BLaER1 treated with 17β-estradiol and CSF1 and Interleukin-3, amounts not matched to agents 10 nM and 100 nM (cell line): Measurements from ENCODE around the gene ABCB9.

Experiments
- H3K27ac ChIP-seq, 11 experiments: shearing (Covaris generic); formaldehyde crosslinking; 2 replicates each; pipeline ENCODE4 v1.8.1; 2022
- H3K27me3 ChIP-seq, 11 experiments: shearing (Covaris generic); formaldehyde crosslinking; 2 replicates each; pipeline ENCODE4 v1.8.1; 2022
- H3K36me3 ChIP-seq, 11 experiments: shearing (Covaris generic); formaldehyde crosslinking; 2 replicates each; pipeline ENCODE4 v1.8.1; 2022
- H3K4me1 ChIP-seq, 10 experiments: shearing (Covaris generic); formaldehyde crosslinking; 2 replicates each; pipeline ENCODE4 v1.8.1; 2022
- H3K4me2 ChIP-seq, 11 experiments: shearing (Covaris generic); formaldehyde crosslinking; 2 replicates each; pipeline ENCODE4 v1.8.1; 2022
- H3K4me3 ChIP-seq, 10 experiments: shearing (Covaris generic); formaldehyde crosslinking; 2 replicates each; pipeline ENCODE4 v1.8.1; 2022
- H3K9ac ChIP-seq, 11 experiments: shearing (Covaris generic); formaldehyde crosslinking; 2 replicates each; pipeline ENCODE4 v1.8.1; 2022
- H3K9me3 ChIP-seq, 11 experiments: shearing (Covaris generic); formaldehyde crosslinking; replicated peaks in 1 of 11; 2 replicates each; pipeline ENCODE4 v1.8.1; 2022
- H4K20me1 ChIP-seq, 11 experiments: shearing (Covaris generic); formaldehyde crosslinking; 2 replicates each; pipeline ENCODE4 v1.8.1; 2022
- Cebpa-rat ChIP-seq, 11 experiments: shearing (Covaris generic); IDR thresholded peaks; 2 replicates each; pipeline ENCODE4 v1.8.1; 2022

ABCB9 gene

GRCh38 chr12:122937622-122938091, 28.6 kb downstream of the ABCB9 start:
- Histone ChIP-seq H3K36me3 (peaks cover 0 to 34% (median 10%) of the 10 kb centered on the region in 11 experiments; a peak in 9 of 22 replicates), H3K4me3 (no peak overlapping the region), H3K9me3 (no peaks in the 10 kb centered on the region), H3K27me3 (no peaks in the 10 kb centered on the region), H3K4me1 (peaks cover under 1 to 21% (median 7%) of the 10 kb centered on the region in 10 experiments; a peak in 17 of 20 replicates), H3K27ac (no peak overlapping the region), H3K9ac (no peak overlapping the region), H4K20me1 (no peaks in the 10 kb centered on the region), H3K4me2 (no peak overlapping the region; a peak in 2 of 22 replicates)
- peak in 3 of 11 experiments; percentile 17 to 43 (median 29); a peak in 1 of 22 replicates for TF ChIP-seq Cebpa-rat (IDR thresholded peaks at IDR 0.05)

- H3K9me3 ChIP-seq = no peaks in the 10 kb centered on the region
- peaks cover 0 to 43% (median 10%) of the 10 kb centered on the region in 11 experiments; a peak in 9 of 22 replicates for H3K36me3 ChIP-seq
- H3K27me3 ChIP-seq = no peaks in the 10 kb centered on the region
- no peak overlapping the region; a peak in 1 of 22 replicates for H3K9ac ChIP-seq
- H3K27ac ChIP-seq = peak overlapping the region in 2 of 11 experiments; percentile 10 to 35; a peak in 1 of 22 replicates
- no peaks in the 10 kb centered on the region for H4K20me1 ChIP-seq
- no peak overlapping the region for H3K4me2 ChIP-seq
- peaks cover 0 to 22% (median 11%) of the 10 kb centered on the region in 10 experiments; a peak in 13 of 20 replicates for H3K4me1 ChIP-seq
- no peak overlapping the region for H3K4me3 ChIP-seq
- no peak for TF ChIP-seq Cebpa-rat (IDR thresholded peaks at IDR 0.05)
These were observed 30.9 kb downstream of the ABCB9 start for GRCh38 chr12:122935318-122935717.

- Histone ChIP-seq H3K9me3 (no peaks in the 10 kb centered on the region), H3K27ac (no peak overlapping the region), H3K4me3 (no peak overlapping the region), H3K27me3 (no peaks in the 10 kb centered on the region), H3K36me3 (peaks cover 0 to 43% (median 10%) of the 10 kb centered on the region in 11 experiments; a peak in 9 of 22 replicates), H3K4me2 (no peak overlapping the region), H3K4me1 (peaks cover 0 to 24% (median 11%) of the 10 kb centered on the region in 10 experiments; a peak in 13 of 20 replicates), H4K20me1 (no peaks in the 10 kb centered on the region), H3K9ac (no peak overlapping the region)
- TF ChIP-seq Cebpa-rat (IDR thresholded peaks at IDR 0.05) = no peak
These were observed 31.5 kb downstream of the ABCB9 start for GRCh38 chr12:122934722-122935121.

GRCh38 chr12:122932207-122932606, 34.1 kb downstream of the ABCB9 start:
- Histone ChIP-seq H3K4me3 (no peak overlapping the region), H3K4me2 (peak overlapping the region in 7 of 11 experiments; percentile 1 to 48 (median 35); a peak in 12 of 22 replicates), H3K27ac (no peak overlapping the region; a peak in 1 of 22 replicates), H3K27me3 (no peaks in the 10 kb centered on the region), H3K4me1 (peaks cover 9 to 37% (median 24%) of the 10 kb centered on the region in 10 experiments), H3K9ac (no peak overlapping the region), H3K36me3 (peaks cover 0 to 32% (median 10%) of the 10 kb centered on the region in 11 experiments; a peak in 9 of 22 replicates), H4K20me1 (no peaks in the 10 kb centered on the region), H3K9me3 (no peaks in the 10 kb centered on the region)
- TF ChIP-seq Cebpa-rat (IDR thresholded peaks at IDR 0.05) = no peak

GRCh38 chr12:122929812-122930211, 36.5 kb downstream of the ABCB9 start:
- H3K36me3 ChIP-seq = peaks cover 0 to 22% (median under 1%) of the 10 kb centered on the region in 11 experiments; a peak in 7 of 22 replicates
- H3K4me1 ChIP-seq = peaks cover 12 to 34% (median 25%) of the 10 kb centered on the region in 10 experiments
- no peaks in the 10 kb centered on the region for H3K27me3 ChIP-seq
- H3K4me2 ChIP-seq = no peak overlapping the region
- H3K9me3 ChIP-seq = peaks cover 0 to 8% (median 0%) of the 10 kb centered on the region in 11 experiments; a peak in 1 of 22 replicates
- H4K20me1 ChIP-seq = no peaks in the 10 kb centered on the region
- TF ChIP-seq Cebpa-rat (IDR thresholded peaks at IDR 0.05) = no peak
- H3K4me3 ChIP-seq = no peak overlapping the region
- H3K27ac ChIP-seq = no peak overlapping the region
- H3K9ac ChIP-seq = no peak overlapping the region

- H3K36me3 ChIP-seq = peaks cover 0 to 21% (median 0%) of the 10 kb centered on the region in 11 experiments; a peak in 6 of 22 replicates
- peaks cover 12 to 34% (median 25%) of the 10 kb centered on the region in 10 experiments for H3K4me1 ChIP-seq
- peaks cover 0 to 8% (median 0%) of the 10 kb centered on the region in 11 experiments; a peak in 1 of 22 replicates for H3K9me3 ChIP-seq
- no peak overlapping the region for H3K4me2 ChIP-seq
- TF ChIP-seq Cebpa-rat (IDR thresholded peaks at IDR 0.05) = no peak
- no peaks in the 10 kb centered on the region for H4K20me1 ChIP-seq
- no peak overlapping the region for H3K27ac ChIP-seq
- no peaks in the 10 kb centered on the region for H3K27me3 ChIP-seq
- no peak overlapping the region for H3K4me3 ChIP-seq
- H3K9ac ChIP-seq = no peak overlapping the region
These were observed 37.1 kb downstream of the ABCB9 start for GRCh38 chr12:122929148-122929538.

GRCh38 chr12:122928404-122929147, 37.7 kb downstream of the ABCB9 start:
- peaks cover 0 to 8% (median 0%) of the 10 kb centered on the region in 11 experiments; a peak in 1 of 22 replicates for H3K9me3 ChIP-seq
- peaks cover 12 to 34% (median 25%) of the 10 kb centered on the region in 10 experiments for H3K4me1 ChIP-seq
- no peaks in the 10 kb centered on the region for H3K27me3 ChIP-seq
- peaks cover 0 to 21% (median 0%) of the 10 kb centered on the region in 11 experiments; a peak in 6 of 22 replicates for H3K36me3 ChIP-seq
- peak overlapping the region in 8 of 11 experiments; percentile 15 to 68 (median 50); a peak in 5 of 22 replicates for H3K4me2 ChIP-seq
- no peaks in the 10 kb centered on the region for H4K20me1 ChIP-seq
- H3K4me3 ChIP-seq = no peak overlapping the region
- no peak overlapping the region for H3K9ac ChIP-seq
- no peak for TF ChIP-seq Cebpa-rat (IDR thresholded peaks at IDR 0.05)
- H3K27ac ChIP-seq = no peak overlapping the region

GRCh38 chr12:122927756-122928403, 38.4 kb downstream of the ABCB9 start:
- Histone ChIP-seq H3K9ac (no peak overlapping the region; a peak in 1 of 22 replicates), H3K36me3 (peaks cover 0 to 18% (median 0%) of the 10 kb centered on the region in 11 experiments; a peak in 5 of 22 replicates), H3K4me1 (peaks cover 12 to 33% (median 25%) of the 10 kb centered on the region in 10 experiments), H3K4me2 (peak overlapping the region; percentile 15 to 69 (median 51); a peak in 19 of 22 replicates), H3K4me3 (no peak overlapping the region), H3K27ac (no peak overlapping the region), H3K9me3 (peaks cover 0 to 8% (median 0%) of the 10 kb centered on the region in 11 experiments; a peak in 1 of 22 replicates), H4K20me1 (no peaks in the 10 kb centered on the region), H3K27me3 (no peaks in the 10 kb centered on the region)
- no peak for TF ChIP-seq Cebpa-rat (IDR thresholded peaks at IDR 0.05)
